PC-3 (cell line): ENCODE results near the gene AMPD2. TPM values are rescaled to one million over a fixed set of nuclear protein-coding genes. Genes with fewer than 3 reads are reported as not detected.

ENCODE experiments used
- ATAC-seq: fragments of 200-7000 bp; cut with Tn5 transposase; 2 replicates; pipeline ENCODE4 v1.9.1; 2020; ENCODE audit warnings: mild to moderate bottlenecking, moderate library complexity
- BruUV-seq: library from RNA; stranded (reverse); fragments of 400-500 nt; replicated peaks from 2 replicates; lab custom pipeline; 2021; lab: Mats Ljungman, UMichigan
- CTCF ChIA-PET: fragments of 300-600 bp; sonication (Branson Sonifier 250); formaldehyde crosslinking; loops from one replicate; lab custom pipeline; 2022; ENCODE audit warnings: antibody characterized with exemption; lab: Charles Lee
- POLR2A ChIA-PET: fragments of 300-600 bp; sonication (Branson Sonifier 250); formaldehyde crosslinking; loops from one replicate; lab custom pipeline; 2022; ENCODE audit warnings: antibody characterized with exemption; ENCODE audit not compliant: unreplicated experiment; lab: Charles Lee
- DNase-seq: peaks from one replicate; pipeline ENCODE4 v3.0.0-alpha.2; 2015
- H2AFZ ChIP-seq: fragments of 300-600 bp; sonication (generic); 2 replicates; pipeline ENCODE4 v1.6.0; 2016; ENCODE audit warnings: antibody characterized with exemption, low read length
- H3F3A ChIP-seq: fragments of 300-600 bp; sonication (generic); one replicate; pipeline ENCODE4 v1.6.0; 2017; ENCODE audit warnings: antibody characterized with exemption, low read length, control low read depth, mild to moderate bottlenecking; ENCODE audit not compliant: unreplicated experiment
- H3K27ac ChIP-seq: fragments of 300-600 bp; sonication (generic); 2 replicates; pipeline ENCODE4 v1.5.1; 2016; ENCODE audit warnings: mild to moderate bottlenecking, low read length
- H3K27me3 ChIP-seq: fragments of 300-600 bp; sonication (generic); 2 replicates; pipeline ENCODE4 v1.6.1; 2016; ENCODE audit warnings: low read length, mixed read lengths
- H3K36me3 ChIP-seq: fragments of 300-600 bp; sonication (generic); 2 replicates; pipeline ENCODE4 v1.6.1; 2016; ENCODE audit warnings: low read depth, mixed run types, low read length, mixed read lengths
- H3K4me1 ChIP-seq: fragments of 300-600 bp; sonication (generic); 2 replicates; pipeline ENCODE4 v1.5.1; 2016; ENCODE audit warnings: low read length; ENCODE audit not compliant: insufficient read depth
- H3K4me2 ChIP-seq: fragments of 300-600 bp; sonication (generic); 2 replicates; pipeline ENCODE4 v1.6.0; 2016; ENCODE audit warnings: low read length
- H3K4me3 ChIP-seq: fragments of 300-600 bp; sonication (generic); 2 replicates; pipeline ENCODE4 v1.5.1; 2016; ENCODE audit warnings: mild to moderate bottlenecking, low read length, mixed read lengths
- H3K79me2 ChIP-seq: fragments of 300-600 bp; sonication (generic); 2 replicates; pipeline ENCODE4 v1.6.1; 2017; ENCODE audit warnings: low read length, mixed read lengths
- H3K9ac ChIP-seq: fragments of 300-600 bp; sonication (generic); 2 replicates; pipeline ENCODE4 v1.6.0; 2016; ENCODE audit warnings: mild to moderate bottlenecking, low read length
- H3K9me2 ChIP-seq: fragments of 300-600 bp; sonication (generic); replicated peaks from 2 replicates; pipeline ENCODE4 v1.6.1; 2016; ENCODE audit warnings: mixed run types, low read length, mixed read lengths
- H3K9me3 ChIP-seq: fragments of 300-600 bp; sonication (generic); 2 replicates; pipeline ENCODE4 v1.6.1; 2016; ENCODE audit warnings: low read length, mixed read lengths
- H4K20me1 ChIP-seq: fragments of 300-600 bp; sonication (generic); 2 replicates; pipeline ENCODE4 v1.6.1; 2016; ENCODE audit warnings: low read length, mixed read lengths
- CTCF ChIP-seq: fragments of 300-600 bp; sonication (generic); conservative IDR thresholded peaks from 2 replicates; pipeline ENCODE4 v1.5.1; 2017; ENCODE audit warnings: antibody characterized with exemption, low read depth, mild to moderate bottlenecking, low read length
- EZH2 ChIP-seq: fragments of 300-600 bp; sonication (generic); IDR thresholded peaks from one replicate; pipeline ENCODE4 v1.6.1; 2017; ENCODE audit warnings: antibody characterized with exemption, mild to moderate bottlenecking, low read length; ENCODE audit not compliant: unreplicated experiment
- EZH2phosphoT487 ChIP-seq: fragments of 300-600 bp; sonication (generic); IDR thresholded peaks from 2 replicates; pipeline ENCODE4 v1.6.1; 2018; ENCODE audit warnings: mild to moderate bottlenecking, antibody characterized with exemption, low read length, borderline replicate concordance
- intact Hi-C: fragments of 100-400 bp; cut with micrococcal nuclease; formaldehyde crosslinking; loops from 2 replicates; pipeline ENCODE4 v1.9.0; 2023
- total RNA-seq: library from RNA; depleted of rRNA; stranded (reverse); fragments of >200 nt; gene quantifications from 2 replicates; pipeline ENCODE4 v1.2.3, GENCODE V29; 2014

Gene AMPD2
- total RNA-seq, 1 experiment from 2014 or later = 75.3 TPM

GRCh38 chr1:109630081-109630897 is 10.7 kb downstream of the AMPD2 start:
- Histone ChIP-seq H3K27ac (no peak overlapping the region), H4K20me1 (no peaks in the 10 kb centered on the region), H3K9me3 (no peaks in the 10 kb centered on the region), H3K27me3 (no peaks in the 10 kb centered on the region), H3K79me2 (no peaks in the 10 kb centered on the region; the same call in 1 of the 2 replicates), H3K4me1 (no peaks in the 10 kb centered on the region), H3K4me2 (no peak overlapping the region), H3K9ac (no peak overlapping the region), H3K36me3 (peaks cover 32% of the 10 kb centered on the region), H3K4me3 (no peak overlapping the region), H3F3A (no peaks in the 10 kb centered on the region), H3K9me2 (no peaks in the 10 kb centered on the region), H2AFZ (no peak overlapping the region)
- ATAC-seq (no peak), DNase-seq (no peak)
- no TSS peak for BruUV-seq
- POLR2A ChIA-PET = no interaction called here
- CTCF ChIA-PET = interaction anchor here (0.6 to 1.8 kb wide), 4 partner anchors 9 to 84 kb away, joined by 3 to 9 read pairs (median 4); partner anchors contain the start of gene GNAI3
- intact Hi-C loops = no loop called here
- TF ChIP-seq EZH2phosphoT487 (no peak), EZH2 (no peak), CTCF (no peak)

- H3K4me1 ChIP-seq = no peaks in the 10 kb centered on the region
- ATAC-seq (no peak), DNase-seq (no peak)
- BruUV-seq = no TSS peak
- TF ChIP-seq EZH2phosphoT487 = no peak
- no peak for TF ChIP-seq CTCF
- no peak for TF ChIP-seq EZH2
- intact Hi-C loops = no loop called here
- H3K9ac ChIP-seq = no peak overlapping the region
- no peaks in the 10 kb centered on the region for H3K9me3 ChIP-seq
- POLR2A ChIA-PET = no interaction called here
- H4K20me1 ChIP-seq = no peaks in the 10 kb centered on the region
- H3K4me2 ChIP-seq = no peak overlapping the region
- no peak overlapping the region for H3K27ac ChIP-seq
- CTCF ChIA-PET = interaction anchor here (0.6 to 1.8 kb wide), 4 partner anchors 9 to 85 kb away, joined by 3 to 9 read pairs (median 4); partner anchors contain the start of gene GNAI3
- peaks cover 32% of the 10 kb centered on the region for H3K36me3 ChIP-seq
- no peaks in the 10 kb centered on the region for H3K9me2 ChIP-seq
- H3K4me3 ChIP-seq = no peak overlapping the region
- no peaks in the 10 kb centered on the region for H3F3A ChIP-seq
- H3K27me3 ChIP-seq = no peaks in the 10 kb centered on the region
- no peak overlapping the region for H2AFZ ChIP-seq
- no peaks in the 10 kb centered on the region for H3K79me2 ChIP-seq
Observed at GRCh38 chr1:109630898-109631512, 11.4 kb downstream of the AMPD2 start.
